ENCODE measurements around the gene RAB20.

GRCh38 chr13:110539894-110540293 is 21.6 kb downstream of the RAB20 start:
- TF ChIP-seq CTCF (IDR thresholded peaks at IDR 0.05; ENCODE audit: insufficient read depth, low read length) = no peak
- no peak for TF ChIP-seq GABPA (IDR thresholded peaks at IDR 0.05; ENCODE audit: low read depth)
- TF ChIP-seq REST (IDR thresholded peaks at IDR 0.05; ENCODE audit: insufficient replicate concordance, low read depth) = no peak
- no peak for TF ChIP-seq SPI1 (IDR thresholded peaks at IDR 0.05; ENCODE audit: borderline replicate concordance, low read depth)
- TF ChIP-seq POLR2AphosphoS5 (IDR thresholded peaks at IDR 0.05; ENCODE audit: low read depth) = no peak
